Activated CD8-positive, alpha-beta memory T cell treated with anti-CD3 and anti-CD28 coated beads, Interleukin-2, amount 50 U/mL, for 24 hours (primary cell): ENCODE measurements around the gene RNF227.

Source experiments
- DNase-seq: peaks from one replicate; pipeline ENCODE4 v3.0.0-alpha.2; 2020; ENCODE audit errors: extremely low read depth

RNF227 gene

DNA sequence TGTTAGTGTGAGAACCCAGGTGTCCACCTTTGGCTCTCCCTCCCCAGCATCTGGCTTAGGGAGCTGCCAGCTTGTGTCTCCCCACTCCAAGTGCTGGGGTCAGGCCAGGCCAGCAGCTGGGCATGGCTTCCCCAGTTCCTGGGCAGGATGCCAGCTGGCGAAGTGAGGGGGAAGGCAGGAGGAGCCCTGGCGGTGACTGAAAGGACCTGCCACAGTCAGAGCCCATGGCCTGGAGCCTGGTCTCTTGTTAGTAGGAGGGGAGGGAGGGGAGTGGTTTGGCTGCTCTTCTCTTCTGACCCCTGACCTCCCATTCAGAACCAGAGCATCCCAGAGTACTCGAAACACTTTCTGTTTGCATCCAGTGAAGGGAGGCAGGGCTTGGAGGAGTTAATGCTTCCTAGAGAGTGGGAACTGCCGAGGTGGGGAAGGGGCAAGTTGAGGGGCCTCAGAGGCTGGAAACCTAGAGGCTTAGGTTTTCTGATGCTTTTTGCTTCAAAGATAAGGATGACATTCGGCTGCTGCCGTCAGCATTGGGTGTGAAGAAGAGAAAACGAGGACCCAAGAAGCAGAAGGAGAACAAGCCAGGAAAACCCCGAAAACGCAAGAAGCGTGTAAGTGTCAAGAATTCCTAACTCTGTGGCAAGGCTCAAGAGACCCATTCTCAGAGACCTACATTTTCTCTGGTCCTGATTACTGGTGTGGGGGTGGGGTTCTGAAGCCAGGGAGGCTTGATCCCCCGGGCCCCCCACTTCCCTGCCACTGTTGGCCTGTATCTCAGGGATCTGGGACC lies 26.7 kb downstream of the RNF227 start:
- DNase-seq: no peak

DNA sequence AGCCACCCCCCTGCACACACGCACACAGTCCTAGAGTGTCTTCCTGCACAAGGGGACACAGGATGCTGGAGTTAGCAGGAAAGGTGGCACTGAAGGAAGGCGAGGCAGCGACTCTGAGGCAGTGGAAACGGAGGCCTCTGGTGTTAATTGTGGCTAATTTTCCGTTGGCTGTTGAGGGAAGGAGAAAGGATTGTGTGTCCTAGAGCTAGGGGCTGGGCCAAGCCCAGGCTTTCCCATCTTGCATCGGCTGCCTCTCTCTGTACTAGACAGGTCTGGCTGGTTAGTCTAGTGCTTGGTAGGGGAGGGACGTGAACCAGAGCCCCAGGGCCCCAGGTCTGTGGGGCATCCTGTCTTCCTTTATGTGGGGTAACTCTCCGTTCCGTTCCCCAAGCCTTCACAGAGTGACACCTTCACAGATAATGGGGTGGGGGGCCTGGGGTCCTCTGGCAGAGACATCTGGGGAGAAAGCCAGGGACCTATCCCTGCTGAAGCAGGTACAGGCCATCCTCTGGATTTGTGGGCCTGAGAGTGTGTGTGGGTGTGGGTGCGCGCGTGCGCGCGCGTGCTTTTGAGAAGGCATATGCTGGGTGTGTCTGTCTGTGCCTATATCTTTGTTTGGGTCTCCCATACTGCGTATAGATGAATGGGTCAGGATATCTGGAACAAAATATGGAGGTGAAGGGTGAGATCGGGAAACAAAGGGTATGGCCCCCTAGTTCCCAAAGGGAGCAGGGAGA lies 27.7 kb downstream of the RNF227 start, which contains the start of gene CHD3:
Gene CHD3, plus strand, starts transcription at position 606 of the 737 bp plus-strand sequence. CDS start 212 bp downstream, outside the sequence.
- no peak for DNase-seq

DNA sequence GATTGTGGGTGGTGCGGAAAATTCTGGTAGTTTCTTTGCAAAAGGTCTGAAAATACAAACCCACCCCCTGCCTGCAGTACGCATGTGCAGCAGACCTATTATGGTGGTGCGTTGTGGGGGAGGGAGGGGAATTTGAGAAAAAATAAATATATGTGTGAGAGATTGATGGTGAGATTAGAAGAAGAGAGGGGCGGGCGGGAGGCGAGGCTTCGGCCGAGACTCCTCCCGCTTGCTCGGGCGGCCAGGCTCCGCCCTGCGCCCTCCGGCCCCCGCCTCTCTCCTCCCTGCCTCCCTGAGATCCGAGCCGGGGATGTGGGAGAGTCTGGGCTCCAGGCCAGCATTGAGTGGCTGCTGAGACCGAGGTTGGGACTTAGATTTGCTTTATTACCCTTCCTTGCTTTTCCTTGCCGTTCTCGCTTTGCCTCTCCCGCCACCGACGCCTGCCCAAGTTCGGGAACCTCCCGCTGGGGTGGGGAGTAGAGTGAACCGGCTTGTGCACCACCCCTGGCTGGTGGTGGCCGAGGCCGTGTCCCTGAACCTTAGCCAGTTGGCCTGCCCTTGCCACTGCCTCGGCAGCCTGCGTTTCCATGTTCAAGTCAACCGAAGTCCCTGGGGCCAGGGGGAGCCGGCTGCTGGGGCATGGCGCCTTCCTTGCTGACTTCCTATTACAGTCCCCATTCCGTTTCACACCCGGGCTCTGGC lies 28.5 kb downstream of the RNF227 start:
- peak; percentile 79 for DNase-seq

DNA sequence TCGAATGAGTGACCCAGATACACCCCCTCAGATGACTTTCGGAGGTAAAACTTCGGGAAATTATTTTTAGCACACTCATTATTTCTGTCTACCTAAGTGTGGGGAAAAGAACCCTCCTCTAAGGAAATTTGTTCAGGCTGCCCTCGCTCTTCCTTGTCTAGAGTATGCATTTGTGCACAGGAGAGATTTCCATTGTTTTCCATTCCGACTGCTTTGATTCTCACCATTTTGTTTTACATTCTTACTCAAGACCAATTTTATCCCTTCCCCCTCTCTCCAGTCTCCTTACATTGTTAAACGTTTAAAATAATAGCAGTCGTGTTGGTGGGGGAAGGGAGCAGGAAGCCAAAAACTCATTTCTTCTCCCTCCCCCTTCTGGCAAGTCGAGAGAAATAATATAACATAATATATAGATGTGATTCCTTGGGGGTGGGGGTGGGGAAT lies 29.0 kb downstream of the RNF227 start:
- no peak for DNase-seq

DNA sequence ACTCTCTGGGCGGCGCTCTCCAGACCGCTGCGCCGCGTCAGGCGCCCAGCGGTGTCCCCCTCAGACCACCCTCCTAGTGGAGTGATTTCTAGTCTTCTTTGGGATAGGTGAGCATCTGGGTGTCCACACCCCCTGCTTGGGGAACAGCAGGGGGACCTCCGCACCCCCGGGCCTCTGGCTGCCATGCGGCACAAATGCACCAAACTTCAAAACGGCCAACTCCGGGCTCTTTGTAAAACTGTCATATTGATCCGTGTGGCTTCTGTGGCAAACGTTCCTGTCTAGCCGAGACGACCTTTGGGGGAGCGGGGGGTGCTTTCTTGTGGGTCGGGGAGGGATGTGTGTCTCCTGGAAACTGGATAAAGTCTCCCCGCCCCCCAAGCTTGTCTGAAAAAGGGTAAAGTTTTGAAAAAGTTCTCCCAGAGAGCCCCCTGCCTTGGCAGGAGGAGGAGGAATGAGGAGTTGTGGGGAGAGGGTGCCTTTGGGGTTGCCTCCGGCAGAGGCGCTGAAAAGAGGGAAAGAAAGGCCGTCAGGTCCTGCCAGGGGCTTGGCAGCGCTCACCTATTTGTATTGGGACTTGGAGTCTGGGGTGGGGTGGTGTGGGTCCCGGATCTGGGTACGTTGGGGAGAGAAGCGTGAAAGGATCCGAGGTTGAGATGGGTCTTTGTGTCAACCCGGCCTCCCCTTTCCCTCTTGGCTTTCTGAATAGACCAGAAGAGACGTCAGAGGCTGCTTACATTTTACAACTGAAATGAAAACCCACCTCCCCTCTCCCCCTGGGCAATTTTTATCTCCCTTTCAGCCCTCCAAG lies 29.7 kb downstream of the RNF227 start:
- DNase-seq: no peak

DNA sequence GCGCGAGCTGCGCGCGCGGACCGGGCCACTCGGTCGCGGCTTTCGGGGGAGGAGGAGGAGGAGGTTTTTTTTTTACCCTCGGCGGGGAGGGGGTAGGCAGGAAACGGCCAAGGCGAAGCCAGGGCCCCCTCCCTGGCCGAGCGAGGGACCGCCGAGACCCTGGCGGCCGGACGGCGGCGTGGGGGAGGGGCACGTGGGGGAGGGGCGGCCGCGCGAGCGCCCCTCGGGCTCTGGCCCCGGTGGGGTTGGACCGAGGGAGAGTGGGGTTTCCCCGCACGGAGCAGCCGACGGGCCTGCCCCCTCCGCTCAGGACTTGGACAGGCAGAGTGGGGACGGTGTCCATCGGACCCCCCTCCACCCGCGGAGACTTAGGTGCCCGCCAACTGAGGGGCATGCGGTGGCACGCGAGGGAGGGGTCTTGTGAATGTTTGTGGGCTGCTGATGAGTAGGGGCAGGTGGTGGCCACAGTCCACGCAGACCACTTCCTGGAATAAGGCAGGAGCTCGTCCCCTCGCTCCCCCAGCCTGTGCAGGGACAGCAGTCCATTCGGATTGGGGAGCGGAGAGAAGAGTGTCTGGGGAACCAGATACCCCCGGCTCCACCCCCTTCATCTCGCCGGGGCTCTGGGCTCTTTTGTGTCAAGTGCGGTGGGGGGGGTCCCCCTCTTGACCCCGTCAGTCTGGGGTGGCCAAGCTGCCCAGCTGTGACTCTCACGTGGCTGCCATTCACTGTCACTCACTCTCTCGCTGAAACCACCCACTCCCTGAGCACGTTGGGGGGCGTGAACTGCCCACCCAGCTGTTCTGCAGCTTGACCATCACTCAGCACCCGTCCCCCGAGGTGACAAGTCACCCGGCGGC lies 30.5 kb downstream of the RNF227 start:
- no peak for DNase-seq

DNA sequence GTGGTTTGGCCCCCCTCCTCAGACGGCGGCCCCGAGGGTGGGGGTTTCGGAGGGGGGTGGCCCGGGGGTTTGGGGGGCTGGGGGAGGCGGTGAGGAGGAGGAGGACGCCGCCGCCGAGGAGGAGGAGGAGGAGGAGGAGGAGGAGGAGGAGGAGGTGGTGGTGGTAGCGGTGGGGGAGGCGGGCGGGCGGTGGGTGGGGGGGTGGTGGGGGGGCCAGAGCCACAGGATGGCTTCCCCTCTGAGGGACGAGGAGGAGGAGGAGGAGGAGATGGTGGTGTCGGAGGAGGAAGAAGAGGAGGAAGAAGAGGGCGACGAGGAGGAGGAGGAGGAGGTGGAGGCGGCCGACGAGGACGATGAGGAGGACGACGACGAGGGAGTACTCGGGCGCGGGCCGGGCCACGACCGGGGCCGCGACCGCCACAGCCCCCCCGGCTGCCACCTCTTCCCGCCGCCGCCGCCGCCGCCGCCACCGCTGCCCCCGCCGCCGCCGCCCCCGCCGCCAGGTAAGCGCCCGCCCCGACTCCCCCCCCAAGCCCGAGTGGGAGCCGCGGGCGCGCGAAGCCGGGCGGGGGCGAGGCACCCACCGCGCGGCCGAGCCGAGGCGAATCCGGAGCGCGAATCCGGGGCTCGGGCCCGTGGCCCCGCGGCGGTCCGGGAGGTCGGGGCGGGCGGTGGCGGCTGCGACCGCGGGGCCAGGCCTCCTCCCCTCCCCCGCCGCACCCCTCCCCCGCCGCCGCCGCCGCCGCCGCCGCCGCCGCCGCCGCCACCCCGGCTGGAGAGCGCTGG lies 31.3 kb downstream of the RNF227 start:
- no peak for DNase-seq

DNA sequence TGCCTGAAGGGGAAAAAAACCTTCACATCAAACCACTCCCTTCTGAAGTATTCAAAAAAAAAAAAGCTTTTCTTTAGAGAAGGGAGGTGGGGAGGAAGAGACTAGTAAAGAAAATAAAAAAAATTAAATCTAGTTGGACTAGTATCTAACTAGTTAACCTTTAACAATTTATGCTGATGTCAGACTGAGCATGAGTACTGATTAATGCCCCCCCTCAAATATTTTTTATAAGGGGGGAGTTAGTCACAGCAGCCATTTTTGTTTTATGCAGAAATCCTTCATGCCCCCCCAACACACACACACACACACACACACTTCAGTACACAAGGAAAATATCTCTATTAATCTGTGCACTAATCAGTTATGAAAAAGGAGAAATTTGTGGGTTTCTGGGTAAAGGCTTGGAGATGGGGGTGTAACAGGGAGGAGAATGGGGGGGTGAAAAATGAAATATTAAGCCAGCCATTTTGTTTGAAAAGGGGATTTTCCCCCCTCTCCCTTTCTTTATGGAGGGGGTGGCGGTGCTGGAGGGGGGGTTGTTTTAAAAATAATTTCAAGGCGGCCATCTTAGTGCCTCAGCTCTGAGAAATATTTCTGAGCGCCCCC lies 32.2 kb downstream of the RNF227 start:
- DNase-seq: no peak

DNA sequence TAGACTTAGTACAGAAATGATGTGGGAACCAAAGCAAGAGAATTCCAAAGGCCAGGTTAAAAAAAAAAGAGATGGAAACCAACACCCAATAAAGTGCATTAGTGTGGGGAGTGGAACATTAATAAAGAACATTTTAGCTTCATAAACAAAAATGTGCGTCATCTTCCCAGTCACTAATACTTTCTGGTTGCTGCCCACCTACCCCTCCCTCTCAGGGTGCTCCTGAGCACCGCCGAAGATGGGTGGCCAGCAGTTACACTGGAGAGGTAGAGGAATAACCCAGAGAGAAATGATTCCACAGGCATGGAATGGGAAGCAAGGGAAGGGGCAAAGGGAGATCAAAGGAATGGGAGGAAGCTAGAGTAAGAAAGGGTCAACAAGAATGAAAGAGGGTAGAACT lies 33.5 kb downstream of the RNF227 start:
- DNase-seq: no peak

DNA sequence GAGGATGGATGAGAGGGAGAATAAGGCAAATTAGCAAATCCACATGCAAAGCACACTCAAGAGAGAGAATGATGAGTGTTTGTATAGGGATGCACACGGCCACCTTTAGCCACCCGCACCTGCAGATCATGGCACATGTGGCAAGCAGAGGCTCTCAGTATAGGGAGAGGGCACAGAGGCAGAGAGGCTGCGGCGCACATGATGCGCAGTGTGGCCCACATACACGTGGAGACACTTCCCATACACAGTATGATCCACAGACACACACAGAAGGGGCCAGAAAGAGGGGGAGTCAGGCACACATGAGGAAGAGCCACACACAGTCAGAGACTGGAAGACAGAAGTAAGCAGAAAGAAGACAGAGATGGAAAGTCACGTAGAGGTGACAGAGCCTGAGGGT lies 34.0 kb downstream of the RNF227 start:
- no peak for DNase-seq

DNA sequence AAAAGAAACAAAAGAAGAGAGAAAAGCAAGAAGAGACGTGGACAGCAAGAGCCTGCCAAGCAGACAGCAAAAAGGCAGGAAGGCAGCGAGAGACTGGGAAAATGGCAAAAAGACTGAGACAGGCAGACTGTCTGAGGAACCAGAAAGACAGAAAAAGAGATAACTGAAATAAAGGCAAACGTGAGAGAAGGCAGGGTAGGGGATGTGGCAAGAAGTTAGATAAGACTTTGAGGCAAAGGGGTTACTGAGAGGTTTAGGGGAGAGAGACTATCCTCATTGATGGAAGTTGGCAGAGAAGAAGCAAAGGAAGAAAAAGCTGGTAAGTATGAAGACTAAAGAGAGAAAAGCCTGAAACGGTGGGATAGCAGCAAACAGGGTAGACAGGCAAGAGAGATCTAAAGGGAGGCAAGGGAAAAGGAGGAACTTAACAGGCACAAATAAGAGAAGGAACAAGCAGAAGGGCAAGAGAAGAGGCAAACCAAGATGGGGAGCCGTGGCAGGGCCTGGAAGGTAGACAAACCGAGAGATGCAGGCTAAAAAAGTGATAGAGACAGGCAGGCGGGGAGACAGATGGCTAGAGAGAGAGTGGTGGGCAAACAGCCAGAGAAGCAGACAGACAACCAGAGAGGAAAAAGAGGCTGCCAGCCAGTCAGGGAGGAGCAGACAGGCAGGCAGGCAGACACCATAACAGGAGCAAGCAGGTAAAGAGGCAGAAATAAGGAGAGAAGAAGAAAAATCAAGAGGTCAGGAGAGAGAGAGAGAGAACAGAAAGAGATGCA lies 34.6 kb downstream of the RNF227 start:
- no peak for DNase-seq

DNA sequence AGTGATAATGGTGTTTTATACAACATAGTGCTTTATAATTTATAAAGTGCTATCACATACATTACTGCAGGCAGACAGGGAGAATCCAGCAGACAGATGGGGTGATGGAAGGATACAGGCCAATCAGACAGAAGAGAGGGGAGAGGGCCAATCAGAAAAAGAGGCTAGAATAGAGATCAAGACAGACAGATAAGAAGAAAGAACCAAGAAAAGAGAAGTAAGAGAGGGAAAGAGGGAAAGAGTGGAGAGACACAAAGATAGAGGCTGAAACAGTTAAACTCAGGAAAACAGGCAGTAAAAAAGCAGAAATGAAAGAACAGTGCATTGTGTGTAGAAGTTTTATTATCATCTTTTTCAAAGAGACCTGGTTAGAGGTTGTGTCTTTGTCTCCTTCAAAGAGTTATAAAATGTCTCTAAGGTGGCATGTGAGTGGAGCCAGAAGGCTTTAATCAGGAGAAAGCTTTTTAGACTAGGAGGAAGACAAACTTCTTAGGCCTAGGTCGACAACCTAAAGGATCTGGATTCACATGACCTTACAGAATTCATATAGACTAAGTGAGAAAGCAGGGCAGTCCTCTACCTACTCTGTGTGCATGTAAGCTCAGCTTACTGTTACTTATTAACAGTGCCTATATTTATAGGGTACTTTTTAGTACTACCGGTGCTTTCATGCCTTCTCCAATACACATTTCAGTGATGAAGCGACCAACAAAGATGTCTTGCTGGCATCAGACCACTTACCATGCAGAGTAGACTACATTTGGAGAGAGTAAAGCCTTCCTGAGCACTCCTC lies 35.8 kb downstream of the RNF227 start:
- DNase-seq: no peak

DNA sequence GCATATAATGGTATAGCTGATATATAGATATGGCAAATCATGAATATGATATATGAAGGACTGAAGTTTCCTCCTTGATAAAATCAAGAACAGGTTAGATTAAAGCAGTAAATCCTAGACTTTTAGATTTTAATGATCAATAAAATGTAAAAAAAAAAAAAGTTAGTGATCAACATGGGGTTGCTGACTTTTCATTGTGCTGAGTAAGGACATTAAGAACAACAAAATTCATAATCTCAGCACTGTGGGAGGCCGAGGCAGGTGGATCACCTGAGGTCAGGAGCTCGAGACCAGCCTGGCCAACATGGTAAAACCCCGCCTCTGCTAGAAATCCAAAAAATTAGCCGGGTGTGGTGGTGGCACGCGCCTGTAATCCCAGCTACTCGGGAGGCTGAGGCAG lies 37.9 kb downstream of the RNF227 start:
- DNase-seq: no peak

DNA sequence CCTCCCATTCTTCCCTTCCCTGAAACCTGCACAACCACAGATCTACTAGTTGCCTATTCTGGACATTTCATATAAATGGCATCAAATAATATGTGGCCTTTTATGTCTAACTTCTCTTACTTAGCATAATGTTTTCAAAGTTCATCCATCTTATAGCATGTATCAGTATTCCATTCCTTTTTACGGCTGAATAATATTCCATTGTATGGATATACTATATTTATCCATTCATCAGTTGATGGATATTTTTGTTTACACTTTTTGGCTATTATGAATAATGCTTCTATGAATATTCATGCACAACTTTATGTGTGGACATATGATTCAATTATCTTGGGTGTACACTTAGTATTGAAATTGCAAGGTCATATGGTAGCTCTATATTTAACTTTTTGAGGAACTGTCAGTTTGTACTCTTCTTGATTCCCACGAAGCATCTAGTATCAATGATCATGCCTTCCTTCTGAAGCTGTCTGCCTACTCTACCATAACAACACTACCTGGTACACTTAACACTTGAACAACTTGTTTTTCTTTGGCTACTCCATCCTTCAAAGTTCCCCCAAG lies 40.2 kb downstream of the RNF227 start:
- DNase-seq: no peak

DNA sequence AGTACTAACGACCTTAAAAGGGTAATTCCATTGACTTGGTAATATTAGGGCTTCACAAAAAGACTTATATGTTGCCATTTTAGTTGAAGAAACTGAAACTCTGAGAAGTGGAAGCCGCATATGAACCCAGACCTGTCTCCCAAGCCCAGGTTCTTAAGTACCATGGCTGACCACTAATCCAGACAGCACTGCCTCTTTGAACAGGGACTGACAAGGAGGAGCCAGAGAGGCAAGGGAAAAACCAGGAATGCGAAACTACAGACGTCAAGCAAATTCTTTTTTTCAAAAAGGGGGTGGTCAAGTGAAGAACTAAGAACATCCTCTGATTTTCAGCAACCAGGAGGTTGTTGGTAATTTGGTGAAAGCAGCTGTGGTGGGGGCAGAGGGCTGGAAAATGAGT lies 43.0 kb downstream of the RNF227 start:
- no peak for DNase-seq

DNA sequence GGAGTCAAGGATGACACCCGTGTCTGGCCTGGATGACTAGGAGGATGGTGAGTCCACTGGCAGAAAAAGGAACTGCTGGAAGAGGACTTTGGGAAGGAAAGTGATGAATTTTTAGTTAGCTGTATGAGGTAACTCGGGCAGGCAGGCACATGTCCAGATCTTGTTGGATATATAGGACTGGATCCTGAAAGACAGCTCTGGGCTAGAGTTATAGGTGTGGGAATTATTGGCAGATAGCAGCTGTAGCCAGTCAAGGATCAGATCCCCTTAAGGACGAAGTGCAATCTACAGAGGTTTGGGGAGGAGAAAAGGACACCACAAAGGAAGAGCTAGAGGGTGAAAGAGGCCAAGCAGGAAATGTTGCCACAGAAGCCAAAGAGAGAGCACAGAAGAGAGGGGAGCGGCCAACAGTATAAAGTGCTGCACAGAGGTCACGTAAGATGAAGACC lies 48.2 kb downstream of the RNF227 start:
- no peak for DNase-seq

DNA sequence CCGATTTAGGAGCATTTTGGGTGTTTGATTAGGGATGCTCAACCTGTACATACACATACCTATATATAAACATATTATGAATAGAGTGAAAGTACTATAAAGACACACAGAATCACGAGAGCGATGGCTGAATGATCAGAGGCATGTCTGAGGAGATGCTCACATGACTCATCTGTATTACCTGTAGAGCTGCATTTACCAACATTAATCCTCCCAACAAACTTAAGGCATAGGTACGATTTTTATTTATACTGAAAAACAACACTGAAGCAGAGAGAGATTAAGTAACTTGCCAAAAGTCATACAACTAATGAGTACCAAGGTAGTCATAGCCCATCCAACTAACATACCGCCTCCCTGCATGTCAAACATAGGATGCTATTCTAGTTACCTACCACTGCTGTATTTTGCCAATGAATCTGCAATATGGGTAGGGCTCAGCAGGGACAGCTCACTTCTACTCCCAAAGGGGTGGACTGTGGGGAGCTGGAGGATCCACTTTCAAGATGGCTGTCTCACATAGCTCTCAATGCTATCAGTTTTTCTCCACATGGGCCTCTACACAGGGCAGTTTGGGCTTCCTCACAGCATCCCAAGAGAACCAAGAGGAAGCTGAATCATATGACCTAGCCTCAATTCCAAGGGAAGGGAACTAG lies 51.0 kb downstream of the RNF227 start:
- DNase-seq: no peak
